CD8-positive, alpha-beta memory T cell (primary cell): ENCODE data around the gene ARRDC5. TPM values are rescaled to one million over a fixed set of nuclear protein-coding genes. Genes with fewer than 3 reads are reported as not detected.
A peak's percentile ranks its signal among the peaks of the same experiment; 100 is the strongest.

Experiments used
- CTCF ChIA-PET: fragments of 350-600 bp; sonication (Branson Sonifier 250); formaldehyde crosslinking; loops from one replicate; lab custom pipeline; 2021; ENCODE audit warnings: antibody characterized with exemption; lab: Charles Lee
- POLR2A ChIA-PET: fragments of 350-600 bp; sonication (Branson Sonifier 250); formaldehyde crosslinking; loops from one replicate; lab custom pipeline; 2021; ENCODE audit warnings: antibody characterized with exemption; lab: Charles Lee
- DNase-seq, 5 donors: peaks; one replicate each; pipeline versions ENCODE4 v3.0.0 to v3.0.0-alpha.2; 2020 to 2022; ENCODE audit warnings: mixed read lengths in 1 of 5
- H3K27ac ChIP-seq: one replicate; pipeline ENCODE4 v1.7.0; 2013; ENCODE audit warnings: low read depth, mild to moderate bottlenecking, low read length, moderate library complexity
- H3K27me3 ChIP-seq: 2 replicates; pipeline ENCODE4 v1.7.0; 2013; ENCODE audit warnings: low read length, mild to moderate bottlenecking; ENCODE audit not compliant: insufficient read depth, poor library complexity, severe bottlenecking
- H3K36me3 ChIP-seq: 2 replicates; pipeline ENCODE4 v1.7.0; 2013; ENCODE audit warnings: mild to moderate bottlenecking, low read length, moderate library complexity; ENCODE audit not compliant: insufficient read depth
- H3K4me1 ChIP-seq: 2 replicates; pipeline ENCODE4 v1.7.0; 2013; ENCODE audit warnings: mild to moderate bottlenecking, low read length, moderate library complexity; ENCODE audit not compliant: insufficient read depth
- H3K4me3 ChIP-seq: 2 replicates; pipeline ENCODE4 v1.7.0; 2013; ENCODE audit warnings: mild to moderate bottlenecking, low read length
- H3K9me3 ChIP-seq: 2 replicates; pipeline ENCODE4 v1.7.0; 2013; ENCODE audit warnings: mild to moderate bottlenecking, low read length
- H3K27ac Mint-ChIP-seq, 8 donors: one replicate each; pipeline ENCODE4 v1.8.0; 2020 to 2021; ENCODE audit warnings: mixed read lengths in 8 of 8, mild to moderate bottlenecking in 6 of 8, inconsistent platforms in 3 of 8, moderate library complexity in 3 of 8
- H3K27me3 Mint-ChIP-seq, 2 donors: one replicate each; pipeline ENCODE4 v1.8.0; 2020 to 2021; ENCODE audit warnings: mixed read lengths in 2 of 2, mild to moderate bottlenecking in 1 of 2, moderate library complexity in 1 of 2
- H3K36me3 Mint-ChIP-seq, 3 donors: one replicate each; pipeline ENCODE4 v1.8.0; 2020 to 2021; ENCODE audit warnings: mixed read lengths in 3 of 3, inconsistent platforms in 1 of 3, mild to moderate bottlenecking in 1 of 3
- H3K4me1 Mint-ChIP-seq, 3 donors: one replicate each; pipeline ENCODE4 v1.8.0; 2020 to 2021; ENCODE audit warnings: mixed read lengths in 3 of 3, inconsistent platforms in 1 of 3, mild to moderate bottlenecking in 1 of 3
- H3K4me3 Mint-ChIP-seq, 7 donors: one replicate each; pipeline ENCODE4 v1.8.0; 2020 to 2021; ENCODE audit warnings: mixed read lengths in 7 of 7, mild to moderate bottlenecking in 6 of 7, moderate library complexity in 4 of 7, inconsistent platforms in 2 of 7
- H3K9me3 Mint-ChIP-seq, 5 donors: one replicate each; pipeline ENCODE4 v1.8.0; 2020 to 2022; ENCODE audit warnings: mixed read lengths in 5 of 5, mild to moderate bottlenecking in 3 of 5, moderate library complexity in 2 of 5, inconsistent platforms in 1 of 5
- polyA plus RNA-seq: library from polyadenylated mRNA; unstranded; fragments of 300-500 nt; fragmentation: Illumina TruSeq; gene quantifications from one replicate; pipeline ENCODE4 v1.2.3, GENCODE V29; 2021
- total RNA-seq, 2 experiments: library from RNA; stranded (reverse); gene quantifications; one replicate each; pipeline ENCODE4 v1.2.3, GENCODE V29; 2021

The ARRDC5 gene
- total and polyA plus RNA-seq, 3 experiments from 2014 or later: 1.8 to 5.5 (median 2.2) TPM

GRCh38 chr19:4878491-4878968, 24.2 kb downstream of the ARRDC5 start:
- Histone ChIP-seq H3K27me3 (no peaks in the 10 kb centered on the region), H3K9me3 (no peaks in the 10 kb centered on the region), H3K4me3 (no peak overlapping the region), H3K27ac (no peak overlapping the region), H3K36me3 (no peaks in the 10 kb centered on the region), H3K4me1 (peaks cover 10% of the 10 kb centered on the region)
- H3K4me3 Mint-ChIP-seq: no peak overlapping the region
- peaks cover 0 to 8% (median 0%) of the 10 kb centered on the region in 3 donors for H3K4me1 Mint-ChIP-seq
- peak in 1 of 5 donors; percentile 9 for DNase-seq
- CTCF ChIA-PET: interaction anchor here (1.1 kb wide), 1 partner anchor 69 kb away, joined by 4 read pairs; no protein-coding TSS in a partner anchor
- POLR2A ChIA-PET: interaction anchor here (0.6 to 1.0 kb wide), 2 partner anchors 16 to 355 kb away, joined by 3 read pairs; no protein-coding TSS in a partner anchor
- H3K27me3 Mint-ChIP-seq: no peaks in the 10 kb centered on the region
- peak overlapping the region in 1 of 8 donors; percentile 15 for H3K27ac Mint-ChIP-seq
- H3K36me3 Mint-ChIP-seq: peaks cover 0 to 2% (median 0%) of the 10 kb centered on the region in 3 donors
- H3K9me3 Mint-ChIP-seq: no peaks in the 10 kb centered on the region

GRCh38 chr19:4877753-4878490, 24.8 kb downstream of the ARRDC5 start:
- H3K4me1 Mint-ChIP-seq: peaks cover 0 to 7% (median 0%) of the 10 kb centered on the region in 3 donors
- H3K4me3 Mint-ChIP-seq: no peak overlapping the region
- Histone ChIP-seq H3K9me3 (no peaks in the 10 kb centered on the region), H3K36me3 (no peaks in the 10 kb centered on the region), H3K4me3 (no peak overlapping the region), H3K27ac (no peak overlapping the region), H3K27me3 (no peaks in the 10 kb centered on the region), H3K4me1 (peaks cover 10% of the 10 kb centered on the region)
- no peak overlapping the region for H3K27ac Mint-ChIP-seq
- DNase-seq: no peak
- POLR2A ChIA-PET: interaction anchor here (0.6 to 1.0 kb wide), 2 partner anchors 17 to 355 kb away, joined by 3 read pairs; no protein-coding TSS in a partner anchor
- H3K27me3 Mint-ChIP-seq: no peaks in the 10 kb centered on the region
- CTCF ChIA-PET: no interaction called here
- H3K9me3 Mint-ChIP-seq: no peaks in the 10 kb centered on the region
- peaks cover 0 to 2% (median 0%) of the 10 kb centered on the region in 3 donors for H3K36me3 Mint-ChIP-seq

DNA sequence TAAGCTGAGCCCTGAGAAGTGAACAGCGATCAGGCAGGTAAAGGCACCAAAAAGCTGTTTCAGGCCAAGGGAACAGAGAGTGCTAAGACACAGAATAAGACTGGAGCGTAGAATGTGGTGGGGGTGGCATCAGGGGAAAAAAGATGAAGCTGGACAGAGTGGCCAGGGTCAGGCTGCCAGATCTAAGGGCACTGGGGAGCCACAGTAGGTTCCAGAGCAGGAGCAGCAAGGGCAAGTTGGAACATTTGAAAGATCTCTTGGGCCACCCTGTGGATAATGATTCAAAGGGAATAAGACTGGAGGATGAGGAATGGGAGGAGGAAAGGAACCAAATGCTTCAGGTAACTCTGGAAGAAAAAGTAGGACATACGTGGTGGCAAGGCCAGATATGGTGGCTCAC, 28.8 kb downstream of the ARRDC5 start:
- POLR2A ChIA-PET: no interaction called here
- Mint-ChIP-seq H3K36me3 (peaks cover 0 to 2% (median 0%) of the 10 kb centered on the region in 3 donors), H3K9me3 (no peaks in the 10 kb centered on the region), H3K4me3 (no peak overlapping the region), H3K4me1 (peaks cover 4 to 8% (median 5%) of the 10 kb centered on the region in 3 donors), H3K27me3 (no peaks in the 10 kb centered on the region), H3K27ac (no peak overlapping the region)
- Histone ChIP-seq H3K36me3 (no peaks in the 10 kb centered on the region), H3K4me3 (no peak overlapping the region), H3K27ac (no peak overlapping the region), H3K4me1 (peaks cover 9% of the 10 kb centered on the region), H3K27me3 (no peaks in the 10 kb centered on the region), H3K9me3 (no peaks in the 10 kb centered on the region)
- no peak for DNase-seq
- CTCF ChIA-PET: interaction anchor here (1.1 to 10.6 kb wide), 5 partner anchors 12 to 158 kb away, joined by 3 to 124 read pairs (median 11); no protein-coding TSS in a partner anchor

DNA sequence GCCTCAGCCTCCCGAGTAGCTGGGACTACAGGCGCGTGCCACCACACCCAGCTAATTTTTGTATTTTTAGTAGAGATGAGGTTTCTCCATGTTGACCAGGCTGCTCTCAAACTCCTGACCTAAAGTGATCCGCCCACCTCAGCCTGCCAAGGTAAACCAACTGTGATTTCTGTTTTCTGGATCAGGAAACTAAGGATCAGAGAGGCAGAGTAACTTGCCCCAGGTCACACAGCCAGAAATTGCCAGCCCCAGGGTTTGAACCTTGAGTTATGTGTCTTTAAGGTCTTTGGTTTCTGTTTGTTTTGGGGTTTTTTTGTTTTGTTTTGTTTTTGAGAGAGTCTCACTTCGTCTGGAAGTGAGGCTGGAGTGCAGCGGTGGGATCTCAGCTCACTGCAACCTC, 31.0 kb downstream of the ARRDC5 start:
- H3K4me1 Mint-ChIP-seq: peaks cover 5 to 14% (median 8%) of the 10 kb centered on the region in 3 donors
- ChIA-PET CTCF (interaction anchor here (0.8 to 10.6 kb wide), 7 partner anchors 12 to 160 kb away, joined by 3 to 124 read pairs (median 5); partner anchors contain the start of gene KDM4B), POLR2A (no interaction called here)
- no peak for DNase-seq
- Histone ChIP-seq H3K27me3 (no peaks in the 10 kb centered on the region), H3K4me3 (no peak overlapping the region), H3K4me1 (peaks cover 4% of the 10 kb centered on the region), H3K27ac (no peak overlapping the region), H3K9me3 (no peaks in the 10 kb centered on the region), H3K36me3 (no peaks in the 10 kb centered on the region)
- H3K27me3 Mint-ChIP-seq: no peaks in the 10 kb centered on the region
- no peak overlapping the region for H3K27ac Mint-ChIP-seq
- H3K9me3 Mint-ChIP-seq: no peaks in the 10 kb centered on the region
- H3K36me3 Mint-ChIP-seq: peaks cover 0 to 2% (median 0%) of the 10 kb centered on the region in 3 donors
- H3K4me3 Mint-ChIP-seq: no peak overlapping the region

DNA sequence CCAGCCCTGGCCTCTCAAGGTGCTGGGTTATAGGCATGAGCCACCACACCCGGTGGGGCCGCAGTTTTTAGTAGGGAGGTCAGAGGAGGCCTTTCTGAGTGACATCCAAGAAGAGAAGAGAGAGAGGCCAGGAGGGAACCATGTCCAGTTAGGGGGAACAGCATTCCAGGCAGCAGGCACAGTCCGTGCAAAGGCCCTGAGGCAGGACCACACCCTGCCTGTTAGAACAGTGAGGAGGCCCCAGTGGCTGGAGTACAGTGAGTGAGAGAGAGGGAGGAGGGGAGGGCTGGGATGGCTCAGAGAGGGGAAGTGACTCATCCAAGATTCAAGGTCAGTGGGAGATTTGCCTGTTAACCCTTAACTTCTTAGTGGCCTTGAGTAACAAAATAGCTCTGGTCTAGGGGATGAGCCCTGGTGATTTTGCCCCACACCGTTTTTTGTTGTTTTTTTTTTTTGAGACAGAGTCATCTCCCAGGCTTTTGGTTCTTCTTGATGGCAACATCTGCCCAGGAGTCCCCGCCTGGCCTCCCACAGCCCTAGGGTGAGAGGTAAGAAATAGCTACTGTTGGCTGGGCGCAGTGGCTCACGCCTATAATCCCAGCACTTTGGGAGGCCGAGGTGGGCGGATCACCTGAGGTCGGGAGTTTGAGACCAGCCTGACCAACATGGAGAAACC, 32.5 kb downstream of the ARRDC5 start:
- Mint-ChIP-seq H3K27ac (no peak overlapping the region), H3K4me3 (no peak overlapping the region), H3K4me1 (peaks cover 9 to 19% (median 13%) of the 10 kb centered on the region in 3 donors), H3K27me3 (no peaks in the 10 kb centered on the region), H3K36me3 (peaks cover 0 to 2% (median 0%) of the 10 kb centered on the region in 3 donors), H3K9me3 (no peaks in the 10 kb centered on the region)
- DNase-seq: no peak
- POLR2A ChIA-PET: interaction anchor here (0.7 kb wide), 1 partner anchor 70 kb away, joined by 3 read pairs; no protein-coding TSS in a partner anchor
- Histone ChIP-seq H3K27me3 (no peaks in the 10 kb centered on the region), H3K9me3 (no peaks in the 10 kb centered on the region), H3K4me1 (peaks cover 7% of the 10 kb centered on the region), H3K4me3 (no peak overlapping the region), H3K27ac (peak overlapping the region; percentile 16), H3K36me3 (no peaks in the 10 kb centered on the region)
- CTCF ChIA-PET: interaction anchor here (0.9 to 10.6 kb wide), 8 partner anchors 10 to 161 kb away, joined by 3 to 124 read pairs (median 9); no protein-coding TSS in a partner anchor

- Mint-ChIP-seq H3K36me3 (no peaks in the 10 kb centered on the region), H3K27ac (peak overlapping the region in 3 of 8 donors; percentile 43 to 82 (median 51)), H3K4me1 (peaks cover 11 to 19% (median 13%) of the 10 kb centered on the region in 3 donors), H3K27me3 (no peaks in the 10 kb centered on the region), H3K4me3 (peak overlapping the region; percentile 78 to 89 (median 82)), H3K9me3 (no peaks in the 10 kb centered on the region)
- no peak for DNase-seq
- H3K4me1 ChIP-seq: peaks cover 7% of the 10 kb centered on the region
- H3K4me3 ChIP-seq: peak overlapping the region; percentile 83
- H3K9me3 ChIP-seq: no peaks in the 10 kb centered on the region
- ChIA-PET CTCF (interaction anchor here (1.3 to 10.6 kb wide), 4 partner anchors 17 to 163 kb away, joined by 7 to 124 read pairs (median 50); no protein-coding TSS in a partner anchor), POLR2A (interaction anchor here (1.8 kb wide), 2 partner anchors 46 to 48 kb away, joined by 9 to 11 read pairs; no protein-coding TSS in a partner anchor)
- no peaks in the 10 kb centered on the region for H3K36me3 ChIP-seq
- peak overlapping the region; percentile 61 for H3K27ac ChIP-seq
- no peaks in the 10 kb centered on the region for H3K27me3 ChIP-seq
These were observed 34.3 kb downstream of the ARRDC5 start for GRCh38 chr19:4868286-4868834.

DNA sequence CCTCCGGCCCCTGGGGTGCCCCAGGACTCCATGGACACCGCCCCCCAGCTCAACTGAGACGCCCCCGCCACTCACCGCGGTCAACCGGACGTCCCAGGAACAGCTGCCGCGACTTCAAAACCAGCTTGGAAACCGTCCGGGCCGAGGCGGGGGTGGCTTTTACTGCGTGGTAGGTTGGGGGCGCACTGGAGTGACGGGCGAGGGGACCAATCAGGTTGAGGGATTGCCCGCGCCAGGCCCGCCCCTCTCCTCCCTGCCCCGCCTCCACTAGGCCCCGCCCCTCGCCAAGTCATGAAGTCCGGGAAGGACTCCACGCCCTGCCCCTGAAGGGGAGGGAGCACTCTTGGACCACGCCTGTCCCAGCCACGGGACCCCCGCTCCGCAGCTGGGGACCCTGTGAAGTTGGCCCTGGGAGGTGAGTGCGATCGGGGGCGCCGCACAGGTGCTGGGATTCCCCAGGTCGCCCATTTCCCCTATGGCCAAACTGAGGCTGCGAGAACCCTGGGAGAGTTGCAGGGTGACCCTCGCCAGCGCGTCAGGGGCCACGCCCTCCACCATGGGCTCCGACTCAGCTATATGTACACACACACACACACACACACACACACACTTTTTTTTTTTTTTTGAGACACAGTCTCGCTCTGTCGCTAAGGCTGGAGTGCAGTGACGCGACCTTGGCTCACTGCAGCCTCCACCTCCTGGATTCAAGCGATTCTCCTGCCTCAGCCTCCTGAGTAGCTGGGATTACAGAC, 35.0 kb downstream of the ARRDC5 start, which contains the start of gene PLIN3:
Gene PLIN3, minus strand, starts transcription at position 134 of the 752 bp plus-strand sequence. CDS start 6,273 bp downstream, outside the sequence.
- DNase-seq: peak; percentile 72 to 88 (median 84)
- Mint-ChIP-seq H3K36me3 (no peaks in the 10 kb centered on the region), H3K27ac (peak within 1 kb of the TSS; percentile 10 to 88 (median 66)), H3K27me3 (no peaks in the 10 kb centered on the region), H3K9me3 (no peaks in the 10 kb centered on the region), H3K4me1 (peaks cover 10 to 18% (median 12%) of the 10 kb centered on the region in 3 donors), H3K4me3 (peak within 1 kb of the TSS; percentile 78 to 89 (median 82))
- no peaks in the 10 kb centered on the region for H3K36me3 ChIP-seq
- peaks cover 7% of the 10 kb centered on the region for H3K4me1 ChIP-seq
- ChIA-PET CTCF (interaction anchor here (0.9 to 10.6 kb wide), 8 partner anchors 12 to 164 kb away, joined by 3 to 124 read pairs (median 8); no protein-coding TSS in a partner anchor), POLR2A (interaction anchor here (0.9 to 1.8 kb wide), 3 partner anchors 47 to 101 kb away, joined by 3 to 11 read pairs (median 9); partner anchors contain the start of gene KDM4B)
- no peaks in the 10 kb centered on the region for H3K9me3 ChIP-seq
- no peaks in the 10 kb centered on the region for H3K27me3 ChIP-seq
- peak within 1 kb of the TSS; percentile 83 for H3K4me3 ChIP-seq
- H3K27ac ChIP-seq: peak within 1 kb of the TSS; percentile 71
